Activated CD8-positive, alpha-beta T cell treated with anti-CD3 and anti-CD28 coated beads, Interleukin-2, amount 10 ng/mL, durations not matched to agents 7 days and 5 days (primary cell): ENCODE data around the gene UTP18. TPM values are rescaled to one million over a fixed set of nuclear protein-coding genes. Genes with fewer than 3 reads are reported as not detected.
"Not testable (repeated sequence)": the region's sequence is repeated elsewhere in the genome, so short reads cannot be mapped to it uniquely, and the experiment has no call there.

Experiments used
- ATAC-seq: fragments of 150-1000 bp; cut with Tn5 transposase; one replicate; pipeline ENCODE4 v1.10.0; 2021; ENCODE audit warnings: moderate library complexity
- CTCF ChIA-PET: fragments of 350-600 bp; sonication (Branson Sonifier 250); formaldehyde crosslinking; loops from one replicate; lab custom pipeline; 2021; ENCODE audit warnings: antibody characterized with exemption; lab: Charles Lee
- POLR2A ChIA-PET: fragments of 350-600 bp; sonication (Branson Sonifier 250); formaldehyde crosslinking; loops from one replicate; lab custom pipeline; 2021; ENCODE audit warnings: antibody characterized with exemption; lab: Charles Lee
- DNase-seq: peaks from one replicate; pipeline ENCODE4 v3.0.0-alpha.2; 2020
- H3K27ac Mint-ChIP-seq: one replicate; pipeline ENCODE4 v1.8.0; 2021; ENCODE audit warnings: mild to moderate bottlenecking, mixed read lengths
- H3K27me3 Mint-ChIP-seq: one replicate; pipeline ENCODE4 v1.8.0; 2021; ENCODE audit warnings: low read depth, mixed read lengths
- H3K36me3 Mint-ChIP-seq: one replicate; pipeline ENCODE4 v1.8.0; 2021; ENCODE audit warnings: low read depth, mixed read lengths
- H3K4me1 Mint-ChIP-seq: one replicate; pipeline ENCODE4 v1.8.0; 2021; ENCODE audit warnings: low read depth, mixed read lengths
- H3K4me3 Mint-ChIP-seq: one replicate; pipeline ENCODE4 v1.8.0; 2021; ENCODE audit warnings: mild to moderate bottlenecking, mixed read lengths
- H3K9me3 Mint-ChIP-seq: one replicate; pipeline ENCODE4 v1.8.0; 2022; ENCODE audit warnings: mixed read lengths; ENCODE audit not compliant: insufficient read depth
- total RNA-seq, 2 experiments: library from RNA; stranded (reverse); gene quantifications; one replicate each; pipeline ENCODE4 v1.2.3, GENCODE V29; 2021

The UTP18 gene
- 10 to 100 TPM; 47.4 to 52.1 TPM for total RNA-seq

DNA sequence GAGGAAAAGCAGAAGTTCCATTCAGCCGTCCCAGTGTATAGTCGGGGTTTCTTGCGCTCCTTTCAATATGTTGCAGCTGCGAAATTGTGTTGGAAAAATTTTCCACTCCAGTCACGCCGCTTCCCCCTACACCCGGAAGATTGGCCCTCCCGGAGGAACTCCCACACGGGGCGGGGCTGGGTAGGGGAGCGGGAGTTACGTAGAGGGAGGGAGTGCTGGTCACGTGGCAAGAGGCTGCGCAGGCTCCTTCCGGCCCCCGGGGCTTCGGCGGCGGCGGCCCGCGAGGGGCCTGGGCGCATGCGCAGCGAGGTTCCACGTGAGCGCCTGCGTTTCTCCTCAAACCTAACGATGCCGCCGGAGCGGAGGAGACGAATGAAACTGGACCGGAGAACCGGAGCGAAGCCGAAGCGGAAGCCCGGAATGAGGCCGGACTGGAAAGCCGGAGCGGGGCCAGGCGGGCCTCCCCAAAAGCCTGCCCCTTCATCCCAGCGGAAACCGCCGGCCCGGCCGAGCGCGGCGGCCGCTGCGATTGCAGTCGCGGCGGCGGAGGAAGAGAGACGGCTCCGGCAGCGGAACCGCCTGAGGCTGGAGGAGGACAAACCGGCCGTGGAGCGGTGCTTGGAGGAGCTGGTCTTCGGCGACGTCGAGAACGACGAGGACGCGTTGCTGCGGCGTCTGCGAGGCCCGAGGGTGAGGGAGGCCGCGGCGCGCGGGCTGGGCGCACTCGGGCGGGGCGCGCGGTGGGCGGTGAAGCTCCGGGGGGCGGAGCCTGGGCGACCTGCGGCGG lies at the start of gene UTP18:
Gene UTP18, plus strand, starts transcription at position 310 of the 787 bp plus-strand sequence. Its CDS starts 39 bp downstream, at position 349.
- H3K4me3 Mint-ChIP-seq, result peak within 1 kb of the TSS; percentile 88
- ATAC-seq, result peak; percentile 84
- H3K27me3 Mint-ChIP-seq, result no peaks in the 10 kb centered on the region
- no peaks in the 10 kb centered on the region for H3K9me3 Mint-ChIP-seq
- peaks cover 60% of the 10 kb centered on the region for H3K4me1 Mint-ChIP-seq
- ChIA-PET CTCF (interaction anchor here (1.4 kb wide), 1 partner anchor 107 kb away, joined by 3 read pairs; the partner anchor contains the start of gene NME1), POLR2A (interaction anchor here (0.6 to 2.3 kb wide), 5 partner anchors 13 to 1442 kb away, joined by 3 to 8 read pairs (median 4); partner anchors contain the start of genes NME1 and SPAG9)
- DNase-seq, result peak; percentile 97
- H3K36me3 Mint-ChIP-seq, result peaks cover 43% of the 10 kb centered on the region
- peak within 1 kb of the TSS; percentile 99 for H3K27ac Mint-ChIP-seq

- Mint-ChIP-seq H3K27me3 (no peaks in the 10 kb centered on the region), H3K9me3 (no peaks in the 10 kb centered on the region), H3K27ac (no peak overlapping the region), H3K4me1 (no peaks in the 10 kb centered on the region), H3K36me3 (peaks cover 22% of the 10 kb centered on the region), H3K4me3 (no peak overlapping the region)
- CTCF ChIA-PET, result no interaction called here
- POLR2A ChIA-PET, result interaction anchor here (0.7 kb wide), 1 partner anchor 1356 kb away, joined by 3 read pairs; no protein-coding TSS in a partner anchor
- no peak for ATAC-seq
- DNase-seq, result no peak
Measured at GRCh38 chr17:51214920-51215319, 45.4 kb upstream of the UTP18 start.

DNA sequence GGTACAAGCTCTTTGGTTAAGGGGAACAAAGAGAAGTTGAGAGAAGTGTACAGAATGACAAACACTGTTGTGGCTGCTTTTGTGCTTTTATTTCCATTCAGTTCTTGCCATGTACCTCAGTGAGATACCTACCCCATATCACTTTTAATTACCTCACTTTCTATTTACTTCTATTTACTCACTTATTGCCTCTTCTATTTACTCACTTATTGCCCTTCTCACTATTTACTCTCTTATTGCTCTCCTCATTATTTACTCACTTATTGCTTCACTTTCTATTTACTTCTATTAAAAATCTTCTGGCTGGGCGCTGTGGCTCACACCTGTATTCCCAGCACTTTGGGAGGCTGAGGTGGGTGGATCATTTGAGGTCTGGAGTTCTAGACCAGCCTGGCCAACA lies 42.4 kb upstream of the UTP18 start:
- Mint-ChIP-seq H3K27me3 (no peaks in the 10 kb centered on the region), H3K4me1 (no peaks in the 10 kb centered on the region), H3K36me3 (peaks cover 33% of the 10 kb centered on the region), H3K27ac (peak overlapping the region; percentile 2), H3K9me3 (no peaks in the 10 kb centered on the region), H3K4me3 (no peak overlapping the region)
- POLR2A ChIA-PET, result no interaction called here
- no peak for ATAC-seq
- DNase-seq, result no peak
- CTCF ChIA-PET, result interaction anchor here (1.4 kb wide), 1 partner anchor 80 kb away, joined by 3 read pairs; no protein-coding TSS in a partner anchor

GRCh38 chr17:51221322-51221721 lies 39.0 kb upstream of the UTP18 start:
- ChIA-PET POLR2A (no interaction called here), CTCF (no interaction called here)
- no peaks in the 10 kb centered on the region for H3K9me3 Mint-ChIP-seq
- no peak overlapping the region for H3K27ac Mint-ChIP-seq
- DNase-seq (no peak), ATAC-seq (no peak)
- peaks cover 39% of the 10 kb centered on the region for H3K36me3 Mint-ChIP-seq
- no peak overlapping the region for H3K4me3 Mint-ChIP-seq
- H3K4me1 Mint-ChIP-seq, result peaks cover 16% of the 10 kb centered on the region
- no peaks in the 10 kb centered on the region for H3K27me3 Mint-ChIP-seq

- Mint-ChIP-seq H3K36me3 (peaks cover 30% of the 10 kb centered on the region), H3K27me3 (no peaks in the 10 kb centered on the region), H3K9me3 (no peaks in the 10 kb centered on the region), H3K27ac (peak overlapping the region; percentile 48), H3K4me3 (peak overlapping the region; percentile 2), H3K4me1 (peaks cover 20% of the 10 kb centered on the region)
- DNase-seq (no peak), ATAC-seq (no peak)
- CTCF ChIA-PET, result no interaction called here
- POLR2A ChIA-PET, result no interaction called here
Measured at GRCh38 chr17:51224402-51225262, 35.7 kb upstream of the UTP18 start.

DNA sequence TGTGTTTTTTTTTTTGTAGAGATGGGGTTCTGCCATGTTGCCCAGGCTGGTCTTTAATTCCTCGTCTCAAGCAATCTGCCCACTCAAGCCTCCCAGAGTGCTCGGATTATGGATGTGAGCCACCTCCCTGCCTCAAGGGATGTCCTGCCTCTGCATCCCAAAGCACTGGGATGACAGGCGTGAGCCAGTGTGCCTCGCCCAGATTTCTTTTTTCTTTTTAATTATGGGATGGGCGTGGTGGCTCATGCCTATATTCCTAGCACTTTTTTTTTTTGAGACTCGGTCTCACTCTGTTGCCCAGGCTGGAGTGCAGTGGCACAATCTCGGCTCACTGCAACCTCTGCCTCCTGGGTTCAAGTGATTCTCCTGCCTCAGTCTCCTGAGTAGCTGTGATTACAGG lies 34.8 kb upstream of the UTP18 start:
- not testable (repeated sequence) for H3K27ac Mint-ChIP-seq, ATAC-seq, H3K4me3 Mint-ChIP-seq

GRCh38 chr17:51228161-51228560 lies 32.2 kb upstream of the UTP18 start:
- CTCF ChIA-PET, result no interaction called here

More for the DNA sequence above, 34.8 kb upstream of the UTP18 start:
- peaks cover 22% of the 10 kb centered on the region for H3K36me3 Mint-ChIP-seq
- peaks cover 20% of the 10 kb centered on the region for H3K4me1 Mint-ChIP-seq
- DNase-seq, H3K9me3 Mint-ChIP-seq, CTCF ChIA-PET, POLR2A ChIA-PET, H3K27me3 Mint-ChIP-seq: not testable (repeated sequence)

DNA sequence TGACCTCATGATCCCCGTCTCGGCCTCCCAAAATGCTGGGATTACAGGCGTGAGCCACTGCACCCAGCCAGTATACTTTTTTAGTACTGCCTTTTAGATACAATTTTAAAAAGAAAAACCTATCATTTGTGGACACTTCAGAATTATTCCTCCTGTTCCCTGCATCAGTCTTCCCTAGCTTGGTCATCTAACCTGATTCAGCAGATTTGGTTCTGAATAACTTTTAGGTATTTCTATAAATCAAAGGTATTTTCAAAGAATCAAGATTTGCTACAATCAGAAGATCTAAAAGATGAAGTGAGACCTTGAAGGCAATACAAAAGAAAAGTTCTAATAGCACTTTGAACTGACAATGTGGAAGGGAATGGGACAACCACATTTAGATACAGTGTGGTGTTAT lies 30.5 kb upstream of the UTP18 start:
- no peaks in the 10 kb centered on the region for H3K27me3 Mint-ChIP-seq
- POLR2A ChIA-PET, result no interaction called here
- H3K36me3 Mint-ChIP-seq, result peaks cover 5% of the 10 kb centered on the region
- H3K4me3 Mint-ChIP-seq, result no peak overlapping the region
- H3K27ac Mint-ChIP-seq, result no peak overlapping the region
- ATAC-seq, result no peak
- H3K4me1 Mint-ChIP-seq, result peaks cover 9% of the 10 kb centered on the region
- no peaks in the 10 kb centered on the region for H3K9me3 Mint-ChIP-seq
- CTCF ChIA-PET, result no interaction called here
- DNase-seq, result no peak

More at GRCh38 chr17:51228161-51228560, 32.2 kb upstream of the UTP18 start:
- no peak for DNase-seq
- peaks cover 21% of the 10 kb centered on the region for H3K4me1 Mint-ChIP-seq
- H3K9me3 Mint-ChIP-seq, result no peaks in the 10 kb centered on the region
- no peak overlapping the region for H3K27ac Mint-ChIP-seq
- H3K36me3 Mint-ChIP-seq, result peaks cover 13% of the 10 kb centered on the region
- no peak for ATAC-seq
- no peaks in the 10 kb centered on the region for H3K27me3 Mint-ChIP-seq
- POLR2A ChIA-PET, result no interaction called here
- H3K4me3 Mint-ChIP-seq, result no peak overlapping the region

GRCh38 chr17:51230306-51230705 lies 30.0 kb upstream of the UTP18 start:
- peaks cover 6% of the 10 kb centered on the region for H3K4me1 Mint-ChIP-seq
- no peaks in the 10 kb centered on the region for H3K27me3 Mint-ChIP-seq
- ATAC-seq (no peak), DNase-seq (no peak)
- peaks cover 2% of the 10 kb centered on the region for H3K36me3 Mint-ChIP-seq
- no peak overlapping the region for H3K27ac Mint-ChIP-seq
- H3K4me3 Mint-ChIP-seq, result no peak overlapping the region
- no peaks in the 10 kb centered on the region for H3K9me3 Mint-ChIP-seq
- POLR2A ChIA-PET, result interaction anchor here (0.6 kb wide), 1 partner anchor 260 kb away, joined by 3 read pairs; no protein-coding TSS in a partner anchor
- CTCF ChIA-PET, result no interaction called here

- no peak for DNase-seq
- peaks cover 6% of the 10 kb centered on the region for H3K4me1 Mint-ChIP-seq
- H3K4me3 Mint-ChIP-seq, result no peak overlapping the region
- ChIA-PET POLR2A (no interaction called here), CTCF (no interaction called here)
- ATAC-seq, result no peak
- H3K27me3 Mint-ChIP-seq, result no peaks in the 10 kb centered on the region
- no peaks in the 10 kb centered on the region for H3K9me3 Mint-ChIP-seq
- peaks cover 2% of the 10 kb centered on the region for H3K36me3 Mint-ChIP-seq
- no peak overlapping the region for H3K27ac Mint-ChIP-seq
Measured at GRCh38 chr17:51231999-51232398, 28.3 kb upstream of the UTP18 start.

DNA sequence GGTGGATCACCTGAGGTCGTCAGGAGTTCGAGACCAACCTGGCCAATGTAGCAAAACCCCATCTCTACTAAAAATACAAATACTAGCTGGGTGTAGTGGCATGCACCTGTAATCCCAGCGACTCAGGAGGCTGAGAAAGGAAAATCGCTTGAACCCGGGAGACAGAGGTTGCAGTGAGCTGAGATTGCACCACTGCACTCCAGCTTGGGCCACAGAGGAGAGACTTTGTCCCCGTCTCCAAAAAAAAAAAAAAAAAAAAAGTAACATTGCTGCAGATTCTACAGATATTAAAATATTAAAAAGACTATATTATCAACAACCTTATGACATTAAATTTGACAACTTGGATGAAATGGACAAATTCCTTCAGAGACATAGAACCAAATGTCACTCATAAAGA lies 26.2 kb upstream of the UTP18 start:
- CTCF ChIA-PET, result interaction anchor here (1.0 kb wide), 1 partner anchor 25 kb away, joined by 3 read pairs; no protein-coding TSS in a partner anchor
- POLR2A ChIA-PET, result no interaction called here
- no peak for ATAC-seq

More for the DNA sequence above, 26.2 kb upstream of the UTP18 start:
- H3K4me3 Mint-ChIP-seq, result no peak overlapping the region
- peaks cover 15% of the 10 kb centered on the region for H3K4me1 Mint-ChIP-seq
- no peaks in the 10 kb centered on the region for H3K27me3 Mint-ChIP-seq
- peaks cover 2% of the 10 kb centered on the region for H3K36me3 Mint-ChIP-seq
- no peak for DNase-seq
- no peak overlapping the region for H3K27ac Mint-ChIP-seq
- no peaks in the 10 kb centered on the region for H3K9me3 Mint-ChIP-seq
